BLaER1 (cell line): ENCODE results near the gene RBM33.
A peak's percentile ranks its signal among the peaks of the same experiment; 100 is the strongest.

Source experiments
- H3K27ac ChIP-seq: shearing (Covaris generic); formaldehyde crosslinking; 2 replicates; pipeline ENCODE4 v1.8.1; 2022
- H3K27me3 ChIP-seq: shearing (Covaris generic); formaldehyde crosslinking; 2 replicates; pipeline ENCODE4 v1.8.1; 2022
- H3K36me3 ChIP-seq: shearing (Covaris generic); formaldehyde crosslinking; 2 replicates; pipeline ENCODE4 v1.8.1; 2022
- H3K4me1 ChIP-seq: shearing (Covaris generic); formaldehyde crosslinking; 2 replicates; pipeline ENCODE4 v1.8.1; 2022
- H3K4me2 ChIP-seq: shearing (Covaris generic); formaldehyde crosslinking; 2 replicates; pipeline ENCODE4 v1.8.1; 2022
- H3K4me3 ChIP-seq: shearing (Covaris generic); formaldehyde crosslinking; 2 replicates; pipeline ENCODE4 v1.8.1; 2022
- H3K9ac ChIP-seq: shearing (Covaris generic); formaldehyde crosslinking; 2 replicates; pipeline ENCODE4 v1.8.1; 2022
- H3K9me3 ChIP-seq: shearing (Covaris generic); formaldehyde crosslinking; 2 replicates; pipeline ENCODE4 v1.8.1; 2022
- H4K20me1 ChIP-seq: shearing (Covaris generic); formaldehyde crosslinking; 2 replicates; pipeline ENCODE4 v1.8.1; 2022
- Cebpa-rat ChIP-seq: shearing (Covaris generic); IDR thresholded peaks from 2 replicates; pipeline ENCODE4 v1.8.1; 2022

The RBM33 gene

GRCh38 chr7:155807065-155807671, 162.7 kb downstream of the RBM33 start:
- no peaks in the 10 kb centered on the region for H3K36me3 ChIP-seq
- no peak overlapping the region for H3K27ac ChIP-seq
- peaks cover 73% of the 10 kb centered on the region for H4K20me1 ChIP-seq
- peaks cover 98% of the 10 kb centered on the region for H3K27me3 ChIP-seq
- H3K4me2 ChIP-seq = peak overlapping the region; percentile 92
- peaks cover 10% of the 10 kb centered on the region; the same call in 1 of the 2 replicates for H3K9me3 ChIP-seq
- H3K4me1 ChIP-seq = peaks cover 56% of the 10 kb centered on the region
- H3K4me3 ChIP-seq = no peak overlapping the region
- no peak overlapping the region for H3K9ac ChIP-seq
- TF ChIP-seq Cebpa-rat = no peak

GRCh38 chr7:155807789-155808548, 163.5 kb downstream of the RBM33 start:
- Histone ChIP-seq H3K9ac (no peak overlapping the region), H3K36me3 (no peaks in the 10 kb centered on the region), H3K9me3 (peaks cover 9% of the 10 kb centered on the region; the same call in 1 of the 2 replicates), H3K27ac (no peak overlapping the region), H4K20me1 (peaks cover 81% of the 10 kb centered on the region), H3K27me3 (peaks cover 100% of the 10 kb centered on the region), H3K4me2 (peak overlapping the region; percentile 92), H3K4me1 (peaks cover 62% of the 10 kb centered on the region), H3K4me3 (peak overlapping the region; percentile 60)
- peak; percentile 95 for TF ChIP-seq Cebpa-rat

DNA sequence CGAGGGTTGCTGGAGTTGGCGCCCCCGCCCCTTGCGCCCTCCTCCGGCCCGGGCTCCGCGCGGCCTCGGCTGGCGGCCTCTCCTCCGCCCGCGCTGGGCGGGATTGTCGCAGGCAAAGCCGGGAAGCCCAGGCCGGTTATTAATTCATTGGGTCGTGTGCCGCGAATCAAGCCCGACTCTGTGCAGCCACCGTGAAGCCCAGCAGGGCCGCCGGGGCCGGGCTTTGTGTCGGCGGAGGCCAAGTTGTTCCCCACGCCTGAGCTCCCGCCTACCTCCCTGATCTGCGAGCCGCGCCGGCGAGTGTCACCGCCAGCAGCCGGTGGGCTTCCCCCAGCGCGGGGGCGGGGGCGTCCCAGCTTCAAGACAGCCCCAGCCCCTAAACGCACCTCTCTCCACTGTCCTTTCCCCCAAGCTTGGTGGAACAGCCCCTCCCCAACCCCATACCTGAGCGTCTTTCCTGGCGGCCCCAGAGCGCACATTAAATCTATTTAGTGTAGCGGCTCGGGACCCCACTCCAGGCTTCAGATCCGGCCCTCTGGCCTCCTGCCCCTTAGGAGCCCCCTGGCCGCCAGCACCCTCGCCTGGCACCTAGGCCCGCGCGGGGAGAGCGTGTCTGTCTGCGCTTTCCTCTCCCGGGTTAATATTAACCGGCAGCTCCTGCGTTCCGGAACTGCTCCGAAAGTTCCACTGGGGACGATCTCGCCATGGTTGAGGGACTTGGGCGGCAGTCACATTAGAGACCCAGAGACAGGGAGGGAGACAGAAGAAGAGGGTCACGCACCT, 164.3 kb downstream of the RBM33 start:
- Histone ChIP-seq H3K27ac (no peak overlapping the region), H3K4me2 (peak overlapping the region; percentile 92), H3K36me3 (no peaks in the 10 kb centered on the region), H3K27me3 (peaks cover 100% of the 10 kb centered on the region), H3K9me3 (0 out of 2 replicates have a peak, but pooled peaks cover 6% of the 10 kb centered on the region), H3K9ac (no peak overlapping the region), H3K4me3 (peak overlapping the region; percentile 60), H3K4me1 (peaks cover 55% of the 10 kb centered on the region), H4K20me1 (peaks cover 89% of the 10 kb centered on the region)
- TF ChIP-seq Cebpa-rat = no peak

DNA sequence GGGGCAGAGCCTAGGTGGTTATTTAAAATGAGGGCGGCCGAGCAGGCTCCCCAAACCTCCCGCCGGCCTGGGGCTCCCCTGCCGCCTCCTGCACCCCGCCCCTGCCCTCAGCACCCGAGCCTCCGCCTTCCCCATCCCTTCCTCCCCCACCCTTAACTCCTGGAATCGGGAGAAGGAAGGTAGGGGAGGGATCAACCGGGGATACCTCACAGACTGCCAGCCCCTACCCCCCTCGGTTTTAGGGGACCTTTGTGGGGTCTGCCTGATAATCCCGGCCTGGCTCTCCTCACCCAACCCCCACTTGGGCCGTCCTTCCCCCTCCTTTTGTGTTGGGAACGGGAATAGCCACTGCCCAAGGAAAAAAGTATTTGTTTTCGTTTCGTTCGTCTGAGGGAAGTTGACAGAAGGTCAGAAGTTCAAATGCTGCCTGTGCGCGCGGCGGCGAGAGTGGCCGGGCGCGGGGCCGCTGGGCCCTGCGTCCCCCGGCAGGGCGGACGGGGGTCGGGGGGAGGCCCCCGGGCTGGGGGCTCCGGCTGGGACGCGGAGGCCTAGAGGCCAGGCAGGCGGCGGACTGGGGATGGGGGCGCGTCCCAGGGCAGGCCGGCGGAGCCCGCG, 165.0 kb downstream of the RBM33 start:
- H3K4me3 ChIP-seq = peak overlapping the region; percentile 60

DNA sequence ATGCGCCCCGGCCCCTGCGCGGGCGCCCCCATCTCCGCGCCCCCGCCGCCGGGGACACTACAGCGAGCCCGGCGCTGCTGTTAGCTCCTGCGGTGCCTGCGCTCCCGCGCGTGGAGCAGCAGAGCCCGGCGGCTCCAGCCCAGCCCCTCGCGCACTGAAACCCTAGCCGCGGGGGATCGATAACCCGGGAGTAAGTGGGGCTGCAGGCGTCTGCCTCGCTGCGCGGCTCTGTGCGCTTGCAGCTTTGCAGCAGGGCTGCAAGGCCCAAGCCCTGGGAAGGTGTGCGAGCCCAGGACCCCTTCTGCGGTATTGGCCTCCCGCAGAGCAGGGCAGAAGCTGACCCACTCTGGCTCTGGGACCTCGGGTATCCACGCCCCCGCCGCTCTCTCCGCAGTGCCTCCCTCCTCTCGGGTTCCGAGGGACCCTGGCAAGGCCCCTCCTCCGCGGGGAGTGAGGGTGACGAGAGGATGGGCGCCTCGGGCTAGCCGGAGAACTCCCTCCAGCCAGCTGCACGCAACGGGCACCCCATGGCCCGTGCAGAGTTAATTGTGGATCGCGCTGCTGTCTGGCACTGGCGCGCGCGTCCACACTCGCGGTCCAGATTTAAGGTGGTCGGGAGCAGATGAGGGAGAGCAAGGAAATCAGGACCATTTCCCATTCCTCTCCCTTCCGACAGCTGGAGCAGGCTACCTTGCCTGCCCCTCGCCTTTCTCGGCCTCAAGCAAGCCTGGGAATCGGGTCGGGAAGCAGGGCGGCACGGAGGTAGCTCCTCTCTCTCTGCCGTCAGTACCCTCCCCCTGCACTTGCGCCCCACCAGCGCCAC, 165.7 kb downstream of the RBM33 start:
- Histone ChIP-seq H3K9me3 (0 out of 2 replicates have a peak, but pooled peaks cover 6% of the 10 kb centered on the region), H3K4me3 (peak overlapping the region; percentile 60; the same call in 1 of the 2 replicates), H3K27ac (no peak overlapping the region), H3K9ac (no peak overlapping the region), H3K4me2 (no peak overlapping the region), H3K27me3 (peaks cover 99% of the 10 kb centered on the region), H3K4me1 (peaks cover 41% of the 10 kb centered on the region), H3K36me3 (no peaks in the 10 kb centered on the region), H4K20me1 (peaks cover 88% of the 10 kb centered on the region)
- TF ChIP-seq Cebpa-rat = no peak

More for the DNA sequence above, 165.0 kb downstream of the RBM33 start:
- Histone ChIP-seq H3K9ac (no peak overlapping the region), H3K36me3 (no peaks in the 10 kb centered on the region), H3K9me3 (0 out of 2 replicates have a peak, but pooled peaks cover 6% of the 10 kb centered on the region), H3K27ac (no peak overlapping the region), H3K4me2 (peak overlapping the region; percentile 92), H3K4me1 (peaks cover 48% of the 10 kb centered on the region), H3K27me3 (peaks cover 100% of the 10 kb centered on the region), H4K20me1 (peaks cover 94% of the 10 kb centered on the region)
- TF ChIP-seq Cebpa-rat = no peak

DNA sequence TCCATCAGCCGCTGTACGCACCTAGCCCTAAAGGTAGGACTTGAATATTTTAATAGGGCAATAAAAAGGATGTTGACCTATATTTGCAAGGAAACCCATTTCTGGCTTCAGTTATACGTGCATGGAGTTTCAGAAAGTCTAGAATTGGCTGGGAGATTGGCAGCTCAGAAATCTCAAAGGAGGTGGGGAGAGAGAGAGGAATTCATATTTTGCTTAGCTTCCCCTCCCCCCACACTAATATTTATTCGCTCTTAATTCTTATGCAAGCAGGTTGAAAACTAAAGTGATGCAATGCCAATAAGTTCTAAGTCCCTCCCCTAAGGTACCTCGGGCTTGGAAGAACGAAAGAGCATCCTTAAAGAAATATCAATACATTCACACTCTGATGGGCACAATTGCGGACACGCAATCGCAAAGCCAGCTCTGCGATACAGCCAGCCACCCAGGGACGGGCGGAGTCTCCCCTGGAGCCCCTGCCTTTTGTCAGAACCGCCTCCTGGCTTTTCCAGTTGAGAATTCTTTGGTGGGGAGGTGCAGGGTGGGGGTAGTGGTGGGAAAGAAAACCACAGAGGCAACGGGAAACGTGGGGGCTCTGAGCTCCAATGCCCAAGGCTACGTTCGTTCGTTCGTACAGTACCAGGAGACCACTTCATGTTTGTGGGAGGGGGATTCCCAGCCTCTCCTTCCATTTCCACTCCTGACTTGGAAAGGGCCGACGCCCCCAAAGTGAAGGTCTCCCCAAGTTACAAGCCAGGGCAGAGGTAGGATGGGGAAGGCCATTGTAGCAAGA, 166.5 kb downstream of the RBM33 start:
- no peak overlapping the region for H3K4me2 ChIP-seq
- H3K9ac ChIP-seq = no peak overlapping the region
- no peak overlapping the region for H3K4me3 ChIP-seq

DNA sequence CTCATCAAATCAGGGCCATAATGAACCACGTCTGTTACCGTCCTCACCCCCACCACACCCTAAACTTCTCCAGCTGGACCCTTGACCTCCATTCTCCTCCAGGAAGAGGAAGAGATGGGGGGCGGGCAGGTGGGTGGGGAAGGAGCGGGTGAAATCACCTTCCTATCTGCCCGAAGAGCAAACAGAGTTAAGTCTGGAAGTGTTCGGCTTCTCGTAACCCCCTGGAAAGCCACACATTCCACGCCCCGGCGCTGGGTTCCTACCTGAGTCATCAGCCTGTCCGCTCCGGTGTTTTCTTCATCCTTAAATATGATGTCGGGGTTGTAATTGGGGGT, 167.1 kb downstream of the RBM33 start:
- Histone ChIP-seq H3K9me3 (no peaks in the 10 kb centered on the region), H3K27ac (no peak overlapping the region), H3K36me3 (no peaks in the 10 kb centered on the region), H3K4me2 (peak overlapping the region; percentile 27; the same call in 1 of the 2 replicates), H3K9ac (no peak overlapping the region), H3K4me3 (0 out of 2 replicates have a peak overlapping the region, but pooled peaks have one; percentile 7), H3K4me1 (peaks cover 49% of the 10 kb centered on the region), H3K27me3 (peaks cover 85% of the 10 kb centered on the region), H4K20me1 (peaks cover 75% of the 10 kb centered on the region)
- TF ChIP-seq Cebpa-rat = no peak

More for the DNA sequence above, 166.5 kb downstream of the RBM33 start:
- Histone ChIP-seq H3K36me3 (no peaks in the 10 kb centered on the region), H3K27me3 (peaks cover 91% of the 10 kb centered on the region), H3K4me1 (peaks cover 48% of the 10 kb centered on the region), H3K9me3 (no peaks in the 10 kb centered on the region), H4K20me1 (peaks cover 80% of the 10 kb centered on the region), H3K27ac (no peak overlapping the region)
- no peak for TF ChIP-seq Cebpa-rat
